ENCODE data around the gene TREX2.

The TREX2 gene

GRCh38 chrX:153433161-153433680 is 12.6 kb downstream of the TREX2 start:
- DNase-seq: no peak

GRCh38 chrX:153430796-153431195 is 15.1 kb downstream of the TREX2 start:
- no peak for DNase-seq

GRCh38 chrX:153426204-153426603 is 19.7 kb downstream of the TREX2 start:
- no peak for DNase-seq

- DNase-seq: no peak
Observed at GRCh38 chrX:153423652-153424051, 22.2 kb downstream of the TREX2 start.

- DNase-seq: no peak
Observed at GRCh38 chrX:153421856-153422255, 24.0 kb downstream of the TREX2 start.

GRCh38 chrX:153420851-153421599 is 24.8 kb downstream of the TREX2 start:
- DNase-seq: no peak

- DNase-seq: no peak
Observed at GRCh38 chrX:153417637-153418036, 28.2 kb downstream of the TREX2 start.

- no peak for DNase-seq
Observed at GRCh38 chrX:153416781-153417450, 28.9 kb downstream of the TREX2 start.

GRCh38 chrX:153414856-153415510 is 30.9 kb downstream of the TREX2 start:
- no peak for DNase-seq

GRCh38 chrX:153413731-153414130 is 32.1 kb downstream of the TREX2 start:
- DNase-seq: no peak

- no peak for DNase-seq
Observed at GRCh38 chrX:153412746-153413720, 32.8 kb downstream of the TREX2 start.

- DNase-seq: no peak
Observed at GRCh38 chrX:153411988-153412574, 33.8 kb downstream of the TREX2 start.

GRCh38 chrX:153411255-153411987 is 34.4 kb downstream of the TREX2 start, which contains the start of gene ZFP92:
ZFP92 (plus strand) TSS chrX:153411472; CDS start chrX:153418323, 6,851 bp downstream.
- DNase-seq: peak; percentile 55

- no peak for DNase-seq
Observed at GRCh38 chrX:153410888-153411254, 35.0 kb downstream of the TREX2 start.

- DNase-seq: no peak
Observed at GRCh38 chrX:153410373-153410772, 35.5 kb downstream of the TREX2 start.

- no peak for DNase-seq
Observed at GRCh38 chrX:153409414-153410101, 36.3 kb downstream of the TREX2 start.

GRCh38 chrX:153408871-153409351 is 36.9 kb downstream of the TREX2 start:
- no peak for DNase-seq

- no peak for DNase-seq
Observed at GRCh38 chrX:153408221-153408721, 37.6 kb downstream of the TREX2 start.

GRCh38 chrX:153407736-153408135 is 38.1 kb downstream of the TREX2 start:
- DNase-seq: no peak

GRCh38 chrX:153406903-153407302 is 39.0 kb downstream of the TREX2 start:
- no peak for DNase-seq

All from CD4-positive, alpha-beta T cell treated with Interleukin-17A for 4 hours (primary cell).